GM23338 (cell line): Measurements from ENCODE around the gene LOXL4. TPM values are rescaled to one million over a fixed set of nuclear protein-coding genes. Genes with fewer than 3 reads are reported as not detected.

Experiments
- ATAC-seq: fragments of 200-7000 bp; cut with Tn5 transposase; 3 replicates; pipeline ENCODE4 v1.9.1; 2020
- DNase-seq: peaks from one replicate; pipeline ENCODE4 v3.0.0-alpha.2; 2015; ENCODE audit warnings: low spot score
- H2AFZ ChIP-seq: fragments of 200-600 bp; sonication (generic); 2 replicates; pipeline ENCODE4 v1.8.0; 2016; ENCODE audit warnings: antibody characterized with exemption, mild to moderate bottlenecking, moderate library complexity
- H3F3A ChIP-seq: fragments of 200-600 bp; sonication (generic); replicated peaks from 2 replicates; pipeline ENCODE4 v1.8.0; 2017; ENCODE audit warnings: antibody characterized with exemption, mixed run types, low read depth
- H3K27ac ChIP-seq: fragments of 200-600 bp; sonication (generic); 2 replicates; pipeline ENCODE4 v1.6.1; 2016; ENCODE audit warnings: low read depth
- H3K27me3 ChIP-seq: fragments of 200-600 bp; sonication (generic); 2 replicates; pipeline ENCODE4 v1.8.0; 2016; ENCODE audit warnings: mild to moderate bottlenecking, mixed run types, moderate library complexity; ENCODE audit not compliant: insufficient read depth
- H3K36me3 ChIP-seq: fragments of 200-600 bp; sonication (generic); 2 replicates; pipeline ENCODE4 v1.8.0; 2016; ENCODE audit warnings: mild to moderate bottlenecking; ENCODE audit not compliant: insufficient read depth
- H3K4me1 ChIP-seq: fragments of 200-600 bp; sonication (generic); 2 replicates; pipeline ENCODE4 v1.8.0; 2016; ENCODE audit warnings: mild to moderate bottlenecking, moderate library complexity; ENCODE audit not compliant: insufficient read depth
- H3K4me2 ChIP-seq: fragments of 200-600 bp; sonication (generic); 2 replicates; pipeline ENCODE4 v1.7.1; 2017; ENCODE audit warnings: mixed run types
- H3K4me3 ChIP-seq: fragments of 200-600 bp; sonication (generic); 2 replicates; pipeline ENCODE4 v1.6.1; 2016; ENCODE audit warnings: mixed run types
- H3K79me2 ChIP-seq: fragments of 200-600 bp; sonication (generic); replicated peaks from 2 replicates; pipeline ENCODE4 v1.8.0; 2017; ENCODE audit warnings: mild to moderate bottlenecking; ENCODE audit not compliant: insufficient read depth
- H3K9me2 ChIP-seq: fragments of 200-600 bp; sonication (generic); 2 replicates; pipeline ENCODE4 v1.8.0; 2017; ENCODE audit not compliant: insufficient read depth
- H4K20me1 ChIP-seq: fragments of 200-600 bp; sonication (generic); replicated peaks from 2 replicates; pipeline ENCODE4 v1.8.0; 2017; ENCODE audit warnings: mild to moderate bottlenecking; ENCODE audit not compliant: insufficient read depth
- H3K27ac Mint-ChIP-seq: 2 replicates; pipeline ENCODE4 v1.8.0; 2020; ENCODE audit warnings: inconsistent platforms, mild to moderate bottlenecking, moderate library complexity, mixed read lengths
- H3K27me3 Mint-ChIP-seq: 3 replicates; pipeline ENCODE4 v1.8.0; 2022; ENCODE audit warnings: low read depth, mild to moderate bottlenecking, moderate library complexity, mixed read lengths, inconsistent platforms; ENCODE audit not compliant: insufficient read depth, poor library complexity
- H3K36me3 Mint-ChIP-seq: 3 replicates; pipeline ENCODE4 v1.8.0; 2021; ENCODE audit warnings: low read depth, mild to moderate bottlenecking, inconsistent platforms, moderate library complexity, mixed read lengths
- H3K4me1 Mint-ChIP-seq: 3 replicates; pipeline ENCODE4 v1.8.0; 2020; ENCODE audit warnings: mild to moderate bottlenecking, inconsistent platforms, mixed read lengths
- H3K4me3 Mint-ChIP-seq: 3 replicates; pipeline ENCODE4 v1.8.0; 2021; ENCODE audit warnings: moderate library complexity, mild to moderate bottlenecking, inconsistent platforms, mixed read lengths
- H3K9me3 Mint-ChIP-seq: 3 replicates; pipeline ENCODE4 v1.8.0; 2020; ENCODE audit warnings: moderate library complexity, mild to moderate bottlenecking, inconsistent platforms, mixed read lengths
- CREB1 ChIP-seq: fragments of 250-450 bp; sonication (Bioruptor Pico); IDR thresholded peaks from 2 replicates; pipeline ENCODE4 v1.5.0; 2020; ENCODE audit warnings: low read depth, mild to moderate bottlenecking, moderate library complexity
- ETS1 ChIP-seq: IDR thresholded peaks from 2 replicates; pipeline ENCODE4 v1.6.1; 2016; ENCODE audit warnings: antibody characterized with exemption
- EZH2 ChIP-seq: fragments of 200-600 bp; sonication (generic); IDR thresholded peaks from one replicate; pipeline ENCODE4 v1.8.0; 2017; ENCODE audit warnings: antibody characterized with exemption, mild to moderate bottlenecking, low read depth; ENCODE audit not compliant: unreplicated experiment
- EZH2phosphoT487 ChIP-seq: fragments of 200-600 bp; sonication (generic); IDR thresholded peaks from one replicate; pipeline ENCODE4 v1.8.1; 2018; ENCODE audit warnings: antibody characterized with exemption; ENCODE audit not compliant: unreplicated experiment
- JUNB ChIP-seq: IDR thresholded peaks from one replicate; pipeline ENCODE4 v1.6.1; 2016; ENCODE audit warnings: antibody characterized with exemption; ENCODE audit not compliant: unreplicated experiment
- NANOG ChIP-seq: IDR thresholded peaks from 2 replicates; pipeline ENCODE4 v1.6.1; 2016; ENCODE audit warnings: antibody characterized with exemption, borderline replicate concordance
- POLR2AphosphoS5 ChIP-seq: IDR thresholded peaks from 2 replicates; pipeline ENCODE4 v1.6.1; 2016; ENCODE audit warnings: antibody characterized with exemption, low read depth
- STAT1 ChIP-seq: IDR thresholded peaks from one replicate; pipeline ENCODE4 v1.6.1; 2016; ENCODE audit warnings: antibody characterized with exemption; ENCODE audit not compliant: unreplicated experiment
- ZNF114 ChIP-seq: fragments of 250-450 bp; sonication (Bioruptor Pico); IDR thresholded peaks from 2 replicates; pipeline ENCODE4 v1.5.0; 2020; ENCODE audit warnings: mild to moderate bottlenecking, moderate library complexity
- ZNF331 ChIP-seq: fragments of 250-450 bp; sonication (Bioruptor Pico); IDR thresholded peaks from 2 replicates; pipeline ENCODE4 v1.5.0; 2020; ENCODE audit warnings: low read depth, mild to moderate bottlenecking, moderate library complexity
- polyA plus RNA-seq: library from polyadenylated mRNA; unstranded; fragments of >200 nt; fragmentation: Nextera tagmentation; extraction: Ambion mirVana; gene quantifications from 2 replicates; pipeline ENCODE4 v1.2.1, GENCODE V29; 2016
- total RNA-seq: library from RNA; depleted of rRNA; stranded (reverse); fragments of >200 nt; shearing (Covaris generic); gene quantifications from 2 replicates; pipeline ENCODE4 v1.2.3, GENCODE V29; 2014
- TF ChIP-seq, protein P1 (sequence below): IDR thresholded peaks from one replicate; pipeline ENCODE4 v1.6.1; 2018; ENCODE audit warnings: antibody characterized with exemption; ENCODE audit not compliant: unreplicated experiment
- TF ChIP-seq, protein P2 (sequence below), 2 experiments: fragments of 200-600 bp in 1 of 2; sonication (generic) in 1 of 2; conservative IDR thresholded peaks; 2 replicates each; pipeline versions ENCODE4 v1.5.1 to v1.6.1; 2016 to 2017; ENCODE audit warnings: antibody characterized with exemption in 2 of 2, low read depth in 2 of 2, mild to moderate bottlenecking in 2 of 2, moderate library complexity in 1 of 2
- TF ChIP-seq, protein P3 (sequence below): fragments of 250-450 bp; sonication (Bioruptor Pico); IDR thresholded peaks from 2 replicates; pipeline ENCODE4 v1.5.0; 2020; ENCODE audit warnings: mild to moderate bottlenecking, moderate library complexity

Gene LOXL4
- total and polyA plus RNA-seq, 2 experiments from 2014 or later = 0.21 to 0.38 TPM

DNA sequence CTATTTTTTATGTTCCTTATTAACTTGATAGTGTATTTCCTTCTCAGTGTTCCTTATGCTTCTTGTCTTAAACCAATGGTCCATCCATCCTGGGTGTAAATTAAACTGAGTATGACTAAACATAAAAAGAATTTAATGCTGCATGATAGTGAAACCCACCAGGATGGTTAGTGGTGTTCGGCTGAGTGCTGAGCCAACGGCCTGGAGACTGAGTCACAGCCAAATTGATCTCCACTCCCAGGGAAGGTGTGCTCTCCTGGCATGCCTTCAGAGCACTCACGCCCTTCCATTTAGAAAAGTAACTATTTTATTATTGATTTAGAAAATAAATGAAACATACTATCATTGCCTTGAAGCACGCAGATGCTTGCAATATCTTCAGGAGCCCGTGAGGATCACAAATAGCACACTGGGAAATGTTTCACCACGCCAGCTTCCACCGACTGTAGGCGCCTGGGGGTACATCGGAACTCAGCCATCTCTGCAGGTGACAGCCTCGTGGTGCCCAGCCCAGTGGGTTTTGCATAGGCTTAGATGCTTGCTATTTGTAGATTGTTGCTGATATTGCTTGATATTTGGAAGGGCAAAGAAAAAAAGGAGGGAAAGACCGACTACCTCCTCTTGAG, 40.0 kb upstream of the LOXL4 start:
- H3K4me3 ChIP-seq = no peak overlapping the region
- H3K27me3 Mint-ChIP-seq = peaks cover 7% of the 10 kb centered on the region
- no peak overlapping the region for H3K4me3 Mint-ChIP-seq
- TF ChIP-seq, protein P1, sequence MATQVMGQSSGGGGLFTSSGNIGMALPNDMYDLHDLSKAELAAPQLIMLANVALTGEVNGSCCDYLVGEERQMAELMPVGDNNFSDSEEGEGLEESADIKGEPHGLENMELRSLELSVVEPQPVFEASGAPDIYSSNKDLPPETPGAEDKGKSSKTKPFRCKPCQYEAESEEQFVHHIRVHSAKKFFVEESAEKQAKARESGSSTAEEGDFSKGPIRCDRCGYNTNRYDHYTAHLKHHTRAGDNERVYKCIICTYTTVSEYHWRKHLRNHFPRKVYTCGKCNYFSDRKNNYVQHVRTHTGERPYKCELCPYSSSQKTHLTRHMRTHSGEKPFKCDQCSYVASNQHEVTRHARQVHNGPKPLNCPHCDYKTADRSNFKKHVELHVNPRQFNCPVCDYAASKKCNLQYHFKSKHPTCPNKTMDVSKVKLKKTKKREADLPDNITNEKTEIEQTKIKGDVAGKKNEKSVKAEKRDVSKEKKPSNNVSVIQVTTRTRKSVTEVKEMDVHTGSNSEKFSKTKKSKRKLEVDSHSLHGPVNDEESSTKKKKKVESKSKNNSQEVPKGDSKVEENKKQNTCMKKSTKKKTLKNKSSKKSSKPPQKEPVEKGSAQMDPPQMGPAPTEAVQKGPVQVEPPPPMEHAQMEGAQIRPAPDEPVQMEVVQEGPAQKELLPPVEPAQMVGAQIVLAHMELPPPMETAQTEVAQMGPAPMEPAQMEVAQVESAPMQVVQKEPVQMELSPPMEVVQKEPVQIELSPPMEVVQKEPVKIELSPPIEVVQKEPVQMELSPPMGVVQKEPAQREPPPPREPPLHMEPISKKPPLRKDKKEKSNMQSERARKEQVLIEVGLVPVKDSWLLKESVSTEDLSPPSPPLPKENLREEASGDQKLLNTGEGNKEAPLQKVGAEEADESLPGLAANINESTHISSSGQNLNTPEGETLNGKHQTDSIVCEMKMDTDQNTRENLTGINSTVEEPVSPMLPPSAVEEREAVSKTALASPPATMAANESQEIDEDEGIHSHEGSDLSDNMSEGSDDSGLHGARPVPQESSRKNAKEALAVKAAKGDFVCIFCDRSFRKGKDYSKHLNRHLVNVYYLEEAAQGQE = no peak
- TF ChIP-seq CREB1 (CRISPR knock-in tag) (no peak), JUNB (no peak), POLR2AphosphoS5 (no peak), EZH2 (no peak), ZNF331 (CRISPR knock-in tag) (no peak), ZNF114 (no peak), STAT1 (no peak), EZH2phosphoT487 (no peak), NANOG (no peak), ETS1 (no peak)
- TF ChIP-seq, protein P2, sequence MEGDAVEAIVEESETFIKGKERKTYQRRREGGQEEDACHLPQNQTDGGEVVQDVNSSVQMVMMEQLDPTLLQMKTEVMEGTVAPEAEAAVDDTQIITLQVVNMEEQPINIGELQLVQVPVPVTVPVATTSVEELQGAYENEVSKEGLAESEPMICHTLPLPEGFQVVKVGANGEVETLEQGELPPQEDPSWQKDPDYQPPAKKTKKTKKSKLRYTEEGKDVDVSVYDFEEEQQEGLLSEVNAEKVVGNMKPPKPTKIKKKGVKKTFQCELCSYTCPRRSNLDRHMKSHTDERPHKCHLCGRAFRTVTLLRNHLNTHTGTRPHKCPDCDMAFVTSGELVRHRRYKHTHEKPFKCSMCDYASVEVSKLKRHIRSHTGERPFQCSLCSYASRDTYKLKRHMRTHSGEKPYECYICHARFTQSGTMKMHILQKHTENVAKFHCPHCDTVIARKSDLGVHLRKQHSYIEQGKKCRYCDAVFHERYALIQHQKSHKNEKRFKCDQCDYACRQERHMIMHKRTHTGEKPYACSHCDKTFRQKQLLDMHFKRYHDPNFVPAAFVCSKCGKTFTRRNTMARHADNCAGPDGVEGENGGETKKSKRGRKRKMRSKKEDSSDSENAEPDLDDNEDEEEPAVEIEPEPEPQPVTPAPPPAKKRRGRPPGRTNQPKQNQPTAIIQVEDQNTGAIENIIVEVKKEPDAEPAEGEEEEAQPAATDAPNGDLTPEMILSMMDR (conservative IDR thresholded peaks at IDR 0.05; ENCODE audit: low read depth in 2 of 2) = no peak
- TF ChIP-seq, protein P3, sequence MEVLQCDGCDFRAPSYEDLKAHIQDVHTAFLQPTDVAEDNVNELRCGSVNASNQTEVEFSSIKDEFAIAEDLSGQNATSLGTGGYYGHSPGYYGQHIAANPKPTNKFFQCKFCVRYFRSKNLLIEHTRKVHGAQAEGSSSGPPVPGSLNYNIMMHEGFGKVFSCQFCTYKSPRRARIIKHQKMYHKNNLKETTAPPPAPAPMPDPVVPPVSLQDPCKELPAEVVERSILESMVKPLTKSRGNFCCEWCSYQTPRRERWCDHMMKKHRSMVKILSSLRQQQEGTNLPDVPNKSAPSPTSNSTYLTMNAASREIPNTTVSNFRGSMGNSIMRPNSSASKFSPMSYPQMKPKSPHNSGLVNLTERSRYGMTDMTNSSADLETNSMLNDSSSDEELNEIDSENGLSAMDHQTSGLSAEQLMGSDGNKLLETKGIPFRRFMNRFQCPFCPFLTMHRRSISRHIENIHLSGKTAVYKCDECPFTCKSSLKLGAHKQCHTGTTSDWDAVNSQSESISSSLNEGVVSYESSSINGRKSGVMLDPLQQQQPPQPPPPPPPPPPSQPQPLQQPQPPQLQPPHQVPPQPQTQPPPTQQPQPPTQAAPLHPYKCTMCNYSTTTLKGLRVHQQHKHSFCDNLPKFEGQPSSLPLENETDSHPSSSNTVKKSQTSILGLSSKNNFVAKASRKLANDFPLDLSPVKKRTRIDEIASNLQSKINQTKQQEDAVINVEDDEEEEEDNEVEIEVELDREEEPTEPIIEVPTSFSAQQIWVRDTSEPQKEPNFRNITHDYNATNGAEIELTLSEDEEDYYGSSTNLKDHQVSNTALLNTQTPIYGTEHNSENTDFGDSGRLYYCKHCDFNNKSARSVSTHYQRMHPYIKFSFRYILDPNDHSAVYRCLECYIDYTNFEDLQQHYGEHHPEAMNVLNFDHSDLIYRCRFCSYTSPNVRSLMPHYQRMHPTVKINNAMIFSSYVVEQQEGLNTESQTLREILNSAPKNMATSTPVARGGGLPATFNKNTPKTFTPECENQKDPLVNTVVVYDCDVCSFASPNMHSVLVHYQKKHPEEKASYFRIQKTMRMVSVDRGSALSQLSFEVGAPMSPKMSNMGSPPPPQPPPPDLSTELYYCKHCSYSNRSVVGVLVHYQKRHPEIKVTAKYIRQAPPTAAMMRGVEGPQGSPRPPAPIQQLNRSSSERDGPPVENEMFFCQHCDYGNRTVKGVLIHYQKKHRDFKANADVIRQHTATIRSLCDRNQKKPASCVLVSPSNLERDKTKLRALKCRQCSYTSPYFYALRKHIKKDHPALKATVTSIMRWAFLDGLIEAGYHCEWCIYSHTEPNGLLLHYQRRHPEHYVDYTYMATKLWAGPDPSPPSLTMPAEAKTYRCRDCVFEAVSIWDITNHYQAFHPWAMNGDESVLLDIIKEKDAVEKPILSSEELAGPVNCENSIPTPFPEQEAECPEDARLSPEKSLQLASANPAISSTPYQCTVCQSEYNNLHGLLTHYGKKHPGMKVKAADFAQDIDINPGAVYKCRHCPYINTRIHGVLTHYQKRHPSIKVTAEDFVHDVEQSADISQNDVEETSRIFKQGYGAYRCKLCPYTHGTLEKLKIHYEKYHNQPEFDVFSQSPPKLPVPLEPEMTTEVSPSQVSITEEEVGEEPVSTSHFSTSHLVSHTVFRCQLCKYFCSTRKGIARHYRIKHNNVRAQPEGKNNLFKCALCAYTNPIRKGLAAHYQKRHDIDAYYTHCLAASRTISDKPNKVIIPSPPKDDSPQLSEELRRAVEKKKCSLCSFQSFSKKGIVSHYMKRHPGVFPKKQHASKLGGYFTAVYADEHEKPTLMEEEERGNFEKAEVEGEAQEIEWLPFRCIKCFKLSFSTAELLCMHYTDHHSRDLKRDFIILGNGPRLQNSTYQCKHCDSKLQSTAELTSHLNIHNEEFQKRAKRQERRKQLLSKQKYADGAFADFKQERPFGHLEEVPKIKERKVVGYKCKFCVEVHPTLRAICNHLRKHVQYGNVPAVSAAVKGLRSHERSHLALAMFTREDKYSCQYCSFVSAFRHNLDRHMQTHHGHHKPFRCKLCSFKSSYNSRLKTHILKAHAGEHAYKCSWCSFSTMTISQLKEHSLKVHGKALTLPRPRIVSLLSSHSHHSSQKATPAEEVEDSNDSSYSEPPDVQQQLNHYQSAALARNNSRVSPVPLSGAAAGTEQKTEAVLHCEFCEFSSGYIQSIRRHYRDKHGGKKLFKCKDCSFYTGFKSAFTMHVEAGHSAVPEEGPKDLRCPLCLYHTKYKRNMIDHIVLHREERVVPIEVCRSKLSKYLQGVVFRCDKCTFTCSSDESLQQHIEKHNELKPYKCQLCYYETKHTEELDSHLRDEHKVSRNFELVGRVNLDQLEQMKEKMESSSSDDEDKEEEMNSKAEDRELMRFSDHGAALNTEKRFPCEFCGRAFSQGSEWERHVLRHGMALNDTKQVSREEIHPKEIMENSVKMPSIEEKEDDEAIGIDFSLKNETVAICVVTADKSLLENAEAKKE (CRISPR knock-in tag) = no peak
- H2AFZ ChIP-seq = no peak overlapping the region
- DNase-seq (no peak), ATAC-seq (no peak)
- H3K4me1 ChIP-seq = peaks cover 7% of the 10 kb centered on the region; the same call in 1 of the 2 replicates
- no peak overlapping the region for H3K27ac Mint-ChIP-seq
- no peaks in the 10 kb centered on the region for H4K20me1 ChIP-seq
- H3K79me2 ChIP-seq = no peaks in the 10 kb centered on the region
- H3K4me1 Mint-ChIP-seq = peaks cover 17% of the 10 kb centered on the region
- H3F3A ChIP-seq = no peaks in the 10 kb centered on the region
- no peaks in the 10 kb centered on the region; the same call in 2 of the 3 replicates for H3K9me3 Mint-ChIP-seq
- H3K36me3 ChIP-seq = no peaks in the 10 kb centered on the region
- H3K4me2 ChIP-seq = no peak overlapping the region
- no peaks in the 10 kb centered on the region for H3K9me2 ChIP-seq
- no peaks in the 10 kb centered on the region for H3K27me3 ChIP-seq
- H3K36me3 Mint-ChIP-seq = no peaks in the 10 kb centered on the region
- H3K27ac ChIP-seq = no peak overlapping the region
